Measurements from ENCODE around the gene STARD13. TPM values are rescaled to one million over a fixed set of nuclear protein-coding genes. Genes with fewer than 3 reads are reported as not detected.

The STARD13 gene
- under 1 TPM in 1 of 2 donors, not detected in 1; 0.50 TPM for total RNA-seq

- DNase-seq (ENCODE audit: low spot score) (no peak), ATAC-seq (no peak)
- no peaks in the 10 kb centered on the region for H3K36me3 Mint-ChIP-seq
- H3K4me1 Mint-ChIP-seq (ENCODE audit: low read depth in 2 of 2): peaks cover 8 to 13% of the 10 kb centered on the region in 2 donors
- peak within 1 kb of the TSS; percentile 75 for H3K4me3 Mint-ChIP-seq
- H3K27me3 Mint-ChIP-seq: peaks cover 29 to 54% of the 10 kb centered on the region in 2 donors
- H3K9me3 Mint-ChIP-seq: peaks cover 3% of the 10 kb centered on the region
- H3K27ac Mint-ChIP-seq: no peak within 1 kb of the TSS
Observed at GRCh38 chr13:33285420-33286124, at the start of gene STARD13. STARD13 (minus strand) TSS chr13:33285755; CDS start chr13:33285638, 117 bp downstream.

- Mint-ChIP-seq H3K27ac (no peak overlapping the region), H3K9me3 (no peaks in the 10 kb centered on the region), H3K4me3 (no peak overlapping the region), H3K27me3 (peaks cover 0 to 12% of the 10 kb centered on the region in 2 donors), H3K4me1 (ENCODE audit: low read depth in 2 of 2) (no peaks in the 10 kb centered on the region), H3K36me3 (no peaks in the 10 kb centered on the region)
- no peak for DNase-seq (ENCODE audit: low spot score)
- ATAC-seq: no peak
Observed at GRCh38 chr13:33334831-33335230, 49.3 kb upstream of the STARD13 start.

GRCh38 chr13:33331962-33332361 is 46.4 kb upstream of the STARD13 start:
- no peak for DNase-seq (ENCODE audit: low spot score)
- Mint-ChIP-seq H3K27me3 (peaks cover 0 to 12% of the 10 kb centered on the region in 2 donors), H3K27ac (no peak overlapping the region), H3K36me3 (no peaks in the 10 kb centered on the region), H3K9me3 (no peaks in the 10 kb centered on the region), H3K4me1 (ENCODE audit: low read depth in 2 of 2) (no peaks in the 10 kb centered on the region), H3K4me3 (no peak overlapping the region)
- no peak for ATAC-seq

GRCh38 chr13:33330483-33330882 is 44.9 kb upstream of the STARD13 start:
- H3K36me3 Mint-ChIP-seq: no peaks in the 10 kb centered on the region
- H3K27me3 Mint-ChIP-seq: peaks cover 0 to 12% of the 10 kb centered on the region in 2 donors
- ATAC-seq (no peak), DNase-seq (ENCODE audit: low spot score) (no peak)
- H3K4me1 Mint-ChIP-seq (ENCODE audit: low read depth in 2 of 2): no peaks in the 10 kb centered on the region
- no peak overlapping the region for H3K27ac Mint-ChIP-seq
- H3K9me3 Mint-ChIP-seq: no peaks in the 10 kb centered on the region
- no peak overlapping the region for H3K4me3 Mint-ChIP-seq

GRCh38 chr13:33328701-33329100 is 43.1 kb upstream of the STARD13 start:
- ATAC-seq: no peak
- H3K4me1 Mint-ChIP-seq (ENCODE audit: low read depth in 2 of 2): no peaks in the 10 kb centered on the region
- H3K27me3 Mint-ChIP-seq: peaks cover 0 to 14% of the 10 kb centered on the region in 2 donors
- DNase-seq (ENCODE audit: low spot score): no peak
- no peak overlapping the region for H3K27ac Mint-ChIP-seq
- H3K36me3 Mint-ChIP-seq: no peaks in the 10 kb centered on the region
- no peaks in the 10 kb centered on the region for H3K9me3 Mint-ChIP-seq
- H3K4me3 Mint-ChIP-seq: no peak overlapping the region

GRCh38 chr13:33326723-33327122 is 41.2 kb upstream of the STARD13 start:
- Mint-ChIP-seq H3K36me3 (no peaks in the 10 kb centered on the region), H3K27me3 (peaks cover 0 to 18% of the 10 kb centered on the region in 2 donors), H3K9me3 (no peaks in the 10 kb centered on the region), H3K4me1 (ENCODE audit: low read depth in 2 of 2) (no peaks in the 10 kb centered on the region), H3K27ac (no peak overlapping the region), H3K4me3 (no peak overlapping the region)
- ATAC-seq (no peak), DNase-seq (ENCODE audit: low spot score) (no peak)

- no peaks in the 10 kb centered on the region for H3K36me3 Mint-ChIP-seq
- no peak overlapping the region for H3K27ac Mint-ChIP-seq
- H3K4me3 Mint-ChIP-seq: no peak overlapping the region
- no peak for ATAC-seq
- H3K9me3 Mint-ChIP-seq: no peaks in the 10 kb centered on the region
- DNase-seq (ENCODE audit: low spot score): no peak
- H3K4me1 Mint-ChIP-seq (ENCODE audit: low read depth in 2 of 2): no peaks in the 10 kb centered on the region
- H3K27me3 Mint-ChIP-seq: peaks cover 0 to 14% of the 10 kb centered on the region in 2 donors
Observed at GRCh38 chr13:33326246-33326645, 40.7 kb upstream of the STARD13 start.

- Mint-ChIP-seq H3K4me3 (no peak overlapping the region), H3K9me3 (peaks cover 3% of the 10 kb centered on the region), H3K4me1 (ENCODE audit: low read depth in 2 of 2) (no peaks in the 10 kb centered on the region), H3K36me3 (no peaks in the 10 kb centered on the region), H3K27ac (no peak overlapping the region), H3K27me3 (peaks cover 0 to 13% of the 10 kb centered on the region in 2 donors)
- ATAC-seq (no peak), DNase-seq (ENCODE audit: low spot score) (no peak)
Observed at GRCh38 chr13:33323801-33324510, 38.4 kb upstream of the STARD13 start.

- ATAC-seq (peak in 1 of 2 donors; percentile 56), DNase-seq (ENCODE audit: low spot score) (no peak)
- H3K36me3 Mint-ChIP-seq: no peaks in the 10 kb centered on the region
- H3K4me1 Mint-ChIP-seq (ENCODE audit: low read depth in 2 of 2): no peaks in the 10 kb centered on the region
- no peak overlapping the region for H3K4me3 Mint-ChIP-seq
- H3K27me3 Mint-ChIP-seq: peaks cover 0 to 19% of the 10 kb centered on the region in 2 donors
- no peak overlapping the region for H3K27ac Mint-ChIP-seq
- H3K9me3 Mint-ChIP-seq: peaks cover 3% of the 10 kb centered on the region
Observed at GRCh38 chr13:33322965-33323668, 37.6 kb upstream of the STARD13 start.

- no peaks in the 10 kb centered on the region for H3K36me3 Mint-ChIP-seq
- H3K4me3 Mint-ChIP-seq: no peak overlapping the region
- H3K27me3 Mint-ChIP-seq: peaks cover 0 to 21% of the 10 kb centered on the region in 2 donors
- H3K9me3 Mint-ChIP-seq: peaks cover 3% of the 10 kb centered on the region
- no peak for DNase-seq (ENCODE audit: low spot score)
- H3K4me1 Mint-ChIP-seq (ENCODE audit: low read depth in 2 of 2): no peaks in the 10 kb centered on the region
- no peak overlapping the region for H3K27ac Mint-ChIP-seq
- ATAC-seq: no peak
Observed at GRCh38 chr13:33322543-33322809, 36.9 kb upstream of the STARD13 start.

GRCh38 chr13:33321686-33322542 is 36.4 kb upstream of the STARD13 start:
- peaks cover 9% of the 10 kb centered on the region for H3K9me3 Mint-ChIP-seq
- no peak overlapping the region for H3K27ac Mint-ChIP-seq
- H3K4me3 Mint-ChIP-seq: no peak overlapping the region
- H3K36me3 Mint-ChIP-seq: no peaks in the 10 kb centered on the region
- peaks cover 0 to 26% of the 10 kb centered on the region in 2 donors for H3K27me3 Mint-ChIP-seq
- ATAC-seq: no peak
- DNase-seq (ENCODE audit: low spot score): no peak
- no peaks in the 10 kb centered on the region for H3K4me1 Mint-ChIP-seq (ENCODE audit: low read depth in 2 of 2)

- H3K4me3 Mint-ChIP-seq: no peak overlapping the region
- ATAC-seq (no peak), DNase-seq (ENCODE audit: low spot score) (no peak)
- no peak overlapping the region for H3K27ac Mint-ChIP-seq
- no peaks in the 10 kb centered on the region for H3K36me3 Mint-ChIP-seq
- H3K9me3 Mint-ChIP-seq: peaks cover 10% of the 10 kb centered on the region
- H3K27me3 Mint-ChIP-seq: peaks cover 0 to 29% of the 10 kb centered on the region in 2 donors
- H3K4me1 Mint-ChIP-seq (ENCODE audit: low read depth in 2 of 2): no peaks in the 10 kb centered on the region
Observed at GRCh38 chr13:33319859-33320258, 34.3 kb upstream of the STARD13 start.

- H3K27me3 Mint-ChIP-seq: peaks cover 0 to 33% of the 10 kb centered on the region in 2 donors
- no peak for ATAC-seq
- H3K27ac Mint-ChIP-seq: no peak overlapping the region
- no peaks in the 10 kb centered on the region for H3K4me1 Mint-ChIP-seq (ENCODE audit: low read depth in 2 of 2)
- peaks cover 10% of the 10 kb centered on the region for H3K9me3 Mint-ChIP-seq
- no peaks in the 10 kb centered on the region for H3K36me3 Mint-ChIP-seq
- H3K4me3 Mint-ChIP-seq: no peak overlapping the region
- DNase-seq (ENCODE audit: low spot score): no peak
Observed at GRCh38 chr13:33318744-33319143, 33.2 kb upstream of the STARD13 start.
